ENCODE measurements around the gene CARMIL1.

The CARMIL1 gene

GRCh38 chr6:25498505-25498904 is 219.3 kb downstream of the CARMIL1 start:
- H3K4me3 ChIP-seq (ENCODE audit: low read depth, low read length), result no peak overlapping the region
- no peak for TF ChIP-seq CTCF (IDR thresholded peaks at IDR 0.05; ENCODE audit: low read depth, low read length)

- no peak for TF ChIP-seq CTCF (IDR thresholded peaks at IDR 0.05; ENCODE audit: low read depth, low read length)
- no peak overlapping the region for H3K4me3 ChIP-seq (ENCODE audit: low read depth, low read length)
Measured at GRCh38 chr6:25499615-25500235, 220.6 kb downstream of the CARMIL1 start.

DNA sequence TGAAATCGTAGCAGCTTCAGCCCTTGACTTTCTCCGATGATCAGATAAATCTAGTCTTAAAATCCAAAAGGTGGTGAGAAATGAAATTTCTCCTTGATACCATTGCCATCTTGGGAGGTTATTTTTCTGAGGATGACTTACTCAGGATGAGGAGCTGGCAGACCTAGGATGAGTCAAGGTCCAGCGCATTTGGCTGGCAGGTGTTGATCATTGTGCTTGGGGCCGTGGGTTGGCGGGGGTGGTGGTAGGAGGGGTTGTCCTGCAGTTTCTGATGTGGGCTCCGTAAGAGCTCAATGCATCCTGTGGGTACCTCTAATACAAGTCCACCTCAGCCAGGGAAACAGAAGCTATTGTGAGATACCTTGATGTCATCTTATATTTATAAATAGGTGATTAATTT is 224.5 kb downstream of the CARMIL1 start:
- no peak for TF ChIP-seq CTCF (IDR thresholded peaks at IDR 0.05; ENCODE audit: low read depth, low read length)
- no peak overlapping the region for H3K4me3 ChIP-seq (ENCODE audit: low read depth, low read length)

DNA sequence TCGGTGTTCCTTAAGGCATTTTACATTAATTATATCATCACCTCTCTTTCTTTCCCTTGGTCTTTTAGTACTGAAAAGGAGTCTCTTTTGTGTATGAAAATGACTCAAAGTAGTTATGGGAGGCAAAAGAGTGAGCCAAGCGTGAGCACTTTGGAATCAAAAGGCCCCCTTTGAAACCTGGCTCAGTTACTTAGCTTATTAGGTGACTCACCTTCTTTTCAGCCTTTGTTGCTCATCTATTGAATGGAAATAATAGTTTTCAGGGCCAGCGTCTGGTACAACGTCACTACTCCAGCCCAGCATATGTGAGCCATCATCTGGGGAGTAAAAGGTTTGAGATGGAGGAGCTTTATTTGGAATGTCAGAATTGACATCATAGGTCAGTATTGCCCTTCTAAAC is 225.5 kb downstream of the CARMIL1 start:
- TF ChIP-seq CTCF (IDR thresholded peaks at IDR 0.05; ENCODE audit: low read depth, low read length), result no peak
- no peak overlapping the region for H3K4me3 ChIP-seq (ENCODE audit: low read depth, low read length)

- no peak for TF ChIP-seq CTCF (IDR thresholded peaks at IDR 0.05; ENCODE audit: low read depth, low read length)
- H3K4me3 ChIP-seq (ENCODE audit: low read depth, low read length), result no peak overlapping the region
Measured at GRCh38 chr6:25506020-25506419, 226.8 kb downstream of the CARMIL1 start.

GRCh38 chr6:25508051-25508450 is 228.9 kb downstream of the CARMIL1 start:
- TF ChIP-seq CTCF (IDR thresholded peaks at IDR 0.05; ENCODE audit: low read depth, low read length), result no peak
- no peak overlapping the region for H3K4me3 ChIP-seq (ENCODE audit: low read depth, low read length)

DNA sequence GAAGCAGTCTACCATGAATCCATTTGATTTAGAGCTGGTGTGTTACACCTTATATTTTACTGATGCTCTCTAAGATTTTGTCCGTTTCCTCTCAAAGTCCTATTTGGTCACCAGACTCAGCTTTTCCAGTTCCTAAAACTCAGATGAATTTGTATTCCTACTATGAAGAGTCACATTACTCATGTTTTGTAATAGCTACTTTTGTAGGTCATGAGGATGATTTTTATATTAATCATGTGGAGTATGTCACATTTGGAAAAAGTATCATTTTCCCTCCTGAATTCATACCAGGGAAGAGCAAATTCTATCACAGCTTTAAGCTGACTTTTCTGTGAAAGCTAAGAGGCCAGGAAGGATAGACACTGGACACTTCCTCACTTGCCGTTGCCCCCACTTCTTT is 232.2 kb downstream of the CARMIL1 start:
- no peak for TF ChIP-seq CTCF (IDR thresholded peaks at IDR 0.05; ENCODE audit: low read depth, low read length)
- H3K4me3 ChIP-seq (ENCODE audit: low read depth, low read length), result no peak overlapping the region

Measured in WI38 (cell line).